ENCODE data around the gene LTF. TPM values are rescaled to one million over a fixed set of nuclear protein-coding genes. Genes with fewer than 3 reads are reported as not detected.

The LTF gene
- total and polyA plus RNA-seq, 2 donors (not counting 1 experiment from before 2014, with no cell fraction given) = 0.22 TPM; not detected in 1

DNA sequence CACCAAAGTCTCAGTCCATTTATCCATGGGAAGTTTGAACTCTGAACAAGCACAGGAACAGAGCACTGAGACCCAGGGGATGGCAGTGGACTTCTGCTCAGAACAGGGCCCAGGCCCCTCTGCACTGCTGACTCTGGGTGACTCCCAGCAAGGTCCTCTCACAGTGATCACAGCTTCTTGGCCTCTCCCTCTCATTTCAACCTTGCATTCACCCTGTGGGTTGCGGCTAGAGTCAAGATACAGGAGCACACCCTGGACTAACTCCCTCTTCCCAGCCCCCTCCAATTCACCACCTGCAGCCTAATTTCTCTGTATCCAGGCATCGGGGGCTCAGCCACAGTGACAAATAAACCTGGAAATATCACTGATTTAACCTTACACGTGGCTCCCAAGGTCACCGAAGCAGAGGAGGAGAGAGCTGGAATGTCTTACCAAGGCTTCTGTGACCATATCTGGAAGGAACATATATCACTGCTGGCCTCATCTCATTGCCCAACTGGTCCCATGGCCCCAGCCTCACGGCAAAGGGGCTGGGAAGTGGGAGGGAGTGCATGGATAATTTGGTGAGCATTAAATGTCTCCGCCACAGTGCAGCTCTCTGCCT, 34.3 kb upstream of the LTF start:
- Mint-ChIP-seq H3K9me3 (ENCODE audit: insufficient read depth) (no peaks in the 10 kb centered on the region), H3K27me3 (no peaks in the 10 kb centered on the region), H3K4me3 (no peak overlapping the region), H3K4me1 (peaks cover 46% of the 10 kb centered on the region), H3K27ac (no peak overlapping the region)
- ATAC-seq (ENCODE audit: low read depth) = no peak
- Histone ChIP-seq H3K79me2 (ENCODE audit: control insufficient read depth, insufficient read depth, low read length) (no peaks in the 10 kb centered on the region), H2AFZ (ENCODE audit: insufficient read depth, low read depth, low read length, poor library complexity, severe bottlenecking) (no peak overlapping the region), H3K4me3 (ENCODE audit: control extremely low read depth in 1 of 5, extremely low read depth in 1 of 5, insufficient read depth in 1 of 5, low read depth in 2 of 5, low read length in 4 of 5) (no peak overlapping the region), H3K9ac (ENCODE audit: low read length) (no peak overlapping the region), H4K20me1 (ENCODE audit: control insufficient read depth, insufficient read depth, low read length, poor library complexity, severe bottlenecking) (no peaks in the 10 kb centered on the region), H3K27ac (ENCODE audit: low read length in 2 of 2) (no peak overlapping the region), H3K4me2 (replicated peaks; ENCODE audit: low read depth, low read length, poor library complexity, severe bottlenecking) (no peak overlapping the region), H3K4me1 (ENCODE audit: control insufficient read depth in 2 of 2, insufficient read depth in 2 of 2, low read length in 2 of 2) (peaks cover 23 to 30% of the 10 kb centered on the region in 2 donors), H3K9me3 (ENCODE audit: control extremely low read depth in 1 of 3, control insufficient read depth in 2 of 3, insufficient read depth in 1 of 3, low read length in 2 of 3) (peaks cover 0 to 3% (median 0%) of the 10 kb centered on the region in 3 donors), H3K27me3 (replicated peaks in 1 of 4; ENCODE audit: control extremely low read depth in 1 of 4, control insufficient read depth in 3 of 4, insufficient read depth in 4 of 4, low read length in 3 of 4) (no peaks in the 10 kb centered on the region), H3K36me3 (replicated peaks in 1 of 2; ENCODE audit: control extremely low read depth in 1 of 2, control insufficient read depth in 1 of 2, extremely low read depth in 1 of 2, insufficient read depth in 2 of 2, low read length in 1 of 2) (no peaks in the 10 kb centered on the region)
- TF ChIP-seq CTCF (IDR thresholded peaks at IDR 0.05) (no peak), EZH2 (IDR thresholded peaks at IDR 0.05; ENCODE audit: borderline replicate concordance, insufficient read depth, low read depth, low read length, poor library complexity, severe bottlenecking) (no peak)
- ChIA-PET CTCF (interaction anchor here (1.6 to 8.5 kb wide), 6 partner anchors 10 to 131 kb away, joined by 4 to 92 read pairs (median 26); no protein-coding TSS in a partner anchor), POLR2A (no interaction called here)
- intact Hi-C loops (cut with micrococcal nuclease) = no loop called here
- WGBS (ENCODE audit: insufficient coverage) = 100% methylated on average over 4 of the region's 6 CpGs
- DNase-seq = no peak

- no peaks in the 10 kb centered on the region for H3K27me3 ChIP-seq (replicated peaks in 1 of 4; ENCODE audit: control extremely low read depth in 1 of 4, control insufficient read depth in 3 of 4, insufficient read depth in 4 of 4, low read length in 3 of 4)
- WGBS (ENCODE audit: insufficient coverage) = 90% methylated on average over 5 of the region's 9 CpGs
- no peak within 1 kb of the TSS for H3K27ac ChIP-seq (ENCODE audit: low read length in 2 of 2)
- Mint-ChIP-seq H3K4me3 (no peak within 1 kb of the TSS), H3K27ac (no peak within 1 kb of the TSS), H3K9me3 (ENCODE audit: insufficient read depth) (no peaks in the 10 kb centered on the region), H3K27me3 (no peaks in the 10 kb centered on the region), H3K4me1 (peaks cover 37% of the 10 kb centered on the region)
- DNase-seq (no peak), ATAC-seq (ENCODE audit: low read depth) (no peak)
- no peak within 1 kb of the TSS for H2AFZ ChIP-seq (ENCODE audit: insufficient read depth, low read depth, low read length, poor library complexity, severe bottlenecking)
- H3K4me3 ChIP-seq (ENCODE audit: control extremely low read depth in 1 of 5, extremely low read depth in 1 of 5, insufficient read depth in 1 of 5, low read depth in 2 of 5, low read length in 4 of 5) = no peak within 1 kb of the TSS
- no peaks in the 10 kb centered on the region for H3K36me3 ChIP-seq (replicated peaks in 1 of 2; ENCODE audit: control extremely low read depth in 1 of 2, control insufficient read depth in 1 of 2, extremely low read depth in 1 of 2, insufficient read depth in 2 of 2, low read length in 1 of 2)
- ChIA-PET POLR2A (interaction anchor here (0.6 kb wide), 1 partner anchor 45 kb away, joined by 3 read pairs; no protein-coding TSS in a partner anchor), CTCF (interaction anchor here (0.8 to 8.5 kb wide), 8 partner anchors 9 to 132 kb away, joined by 3 to 92 read pairs (median 4); no protein-coding TSS in a partner anchor)
- H3K9ac ChIP-seq (ENCODE audit: low read length) = no peak within 1 kb of the TSS
- H3K9me3 ChIP-seq (ENCODE audit: control extremely low read depth in 1 of 3, control insufficient read depth in 2 of 3, insufficient read depth in 1 of 3, low read length in 2 of 3) = no peaks in the 10 kb centered on the region
- intact Hi-C loops (cut with micrococcal nuclease) = loop anchor here (2.0 kb wide), 1 partner anchor 61 kb away; no protein-coding TSS in a partner anchor
- no peaks in the 10 kb centered on the region for H3K79me2 ChIP-seq (ENCODE audit: control insufficient read depth, insufficient read depth, low read length)
- no peaks in the 10 kb centered on the region for H4K20me1 ChIP-seq (ENCODE audit: control insufficient read depth, insufficient read depth, low read length, poor library complexity, severe bottlenecking)
- H3K4me1 ChIP-seq (ENCODE audit: control insufficient read depth in 2 of 2, insufficient read depth in 2 of 2, low read length in 2 of 2) = peaks cover 23 to 26% of the 10 kb centered on the region in 2 donors
- H3K4me2 ChIP-seq (replicated peaks; ENCODE audit: low read depth, low read length, poor library complexity, severe bottlenecking) = no peak within 1 kb of the TSS
- TF ChIP-seq EZH2 (IDR thresholded peaks at IDR 0.05; ENCODE audit: borderline replicate concordance, insufficient read depth, low read depth, low read length, poor library complexity, severe bottlenecking) = no peak
- no peak for TF ChIP-seq CTCF (IDR thresholded peaks at IDR 0.05)
Measured at GRCh38 chr3:46497556-46498265, 33.0 kb upstream of the LTF start, which contains the start of gene RTP3. TSS of gene RTP3 (plus strand) at chr3:46497976. CDS start at chr3:46498063, 87 bp downstream.
